ENCODE measurements around the gene EFCAB13.

DNA sequence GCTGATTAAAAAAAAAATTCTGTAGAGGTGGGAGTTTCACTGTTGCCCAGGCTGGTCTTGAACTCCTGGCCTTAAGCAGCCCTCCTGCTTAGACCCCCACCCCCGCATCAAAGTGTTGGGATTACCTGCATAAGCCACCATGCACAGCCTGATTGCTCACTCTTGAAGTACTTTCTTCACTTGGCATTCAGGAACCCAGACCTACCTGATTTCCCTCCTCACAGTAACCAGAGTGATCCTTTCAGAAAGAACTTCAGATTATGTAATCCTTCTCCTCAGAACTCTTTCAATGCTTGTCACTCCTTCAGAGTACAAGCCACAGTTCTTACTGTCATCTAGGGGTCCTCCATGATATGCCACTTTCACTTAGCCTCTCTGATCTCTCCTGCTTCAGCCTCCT, 1.4 kb downstream of the EFCAB13 start:
- no peak for TF ChIP-seq POLR2A (IDR thresholded peaks at IDR 0.05)
- TF ChIP-seq POLR2AphosphoS5 (IDR thresholded peaks at IDR 0.05): no peak
- TF ChIP-seq, protein P1, sequence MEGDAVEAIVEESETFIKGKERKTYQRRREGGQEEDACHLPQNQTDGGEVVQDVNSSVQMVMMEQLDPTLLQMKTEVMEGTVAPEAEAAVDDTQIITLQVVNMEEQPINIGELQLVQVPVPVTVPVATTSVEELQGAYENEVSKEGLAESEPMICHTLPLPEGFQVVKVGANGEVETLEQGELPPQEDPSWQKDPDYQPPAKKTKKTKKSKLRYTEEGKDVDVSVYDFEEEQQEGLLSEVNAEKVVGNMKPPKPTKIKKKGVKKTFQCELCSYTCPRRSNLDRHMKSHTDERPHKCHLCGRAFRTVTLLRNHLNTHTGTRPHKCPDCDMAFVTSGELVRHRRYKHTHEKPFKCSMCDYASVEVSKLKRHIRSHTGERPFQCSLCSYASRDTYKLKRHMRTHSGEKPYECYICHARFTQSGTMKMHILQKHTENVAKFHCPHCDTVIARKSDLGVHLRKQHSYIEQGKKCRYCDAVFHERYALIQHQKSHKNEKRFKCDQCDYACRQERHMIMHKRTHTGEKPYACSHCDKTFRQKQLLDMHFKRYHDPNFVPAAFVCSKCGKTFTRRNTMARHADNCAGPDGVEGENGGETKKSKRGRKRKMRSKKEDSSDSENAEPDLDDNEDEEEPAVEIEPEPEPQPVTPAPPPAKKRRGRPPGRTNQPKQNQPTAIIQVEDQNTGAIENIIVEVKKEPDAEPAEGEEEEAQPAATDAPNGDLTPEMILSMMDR (IDR thresholded peaks at IDR 0.05): no peak
- no peak for TF ChIP-seq EP300 (IDR thresholded peaks at IDR 0.05)

Measured in upper lobe of left lung (tissue), 4 donors.